Keratinocyte (primary cell): ENCODE data around the gene SNX11. TPM values are rescaled to one million over a fixed set of nuclear protein-coding genes. Genes with fewer than 3 reads are reported as not detected.

Experiments used
- DNase-seq: peaks from one replicate; pipeline ENCODE4 v3.0.0-alpha.2; 2011; ENCODE audit warnings: low read depth, missing footprints, low spot score
- FAIRE-seq: peaks from 2 replicates; lab custom pipeline; 2011; peaks lifted over from hg19 to GRCh38; lab: Jason Lieb, UNC
- H2AFZ ChIP-seq: 2 replicates; pipeline ENCODE4 v1.6.0; 2012; ENCODE audit warnings: low read length, control low read depth, inconsistent platforms; ENCODE audit not compliant: control insufficient read depth
- H3K27ac ChIP-seq: 2 replicates; pipeline ENCODE4 v1.5.1; 2011; ENCODE audit warnings: low read length; ENCODE audit not compliant: control insufficient read depth, insufficient read depth
- H3K27me3 ChIP-seq: 3 replicates; pipeline ENCODE4 v1.6.0; 2011; ENCODE audit warnings: low read length; ENCODE audit not compliant: control insufficient read depth, insufficient read depth; ENCODE audit errors: extremely low read depth
- H3K36me3 ChIP-seq, 2 experiments: 2 replicates in 1 of 2; 3 replicates in 1 of 2; pipeline ENCODE4 v1.5.1; 2011; ENCODE audit warnings: low read length in 2 of 2, mild to moderate bottlenecking in 1 of 2; ENCODE audit not compliant: control insufficient read depth in 2 of 2, insufficient read depth in 2 of 2; ENCODE audit errors: extremely low read depth in 1 of 2
- H3K4me1 ChIP-seq: 3 replicates; pipeline ENCODE4 v1.5.1; 2011; ENCODE audit warnings: low read length; ENCODE audit not compliant: control insufficient read depth, insufficient read depth; ENCODE audit errors: extremely low read depth
- H3K4me2 ChIP-seq: 3 replicates; pipeline ENCODE4 v1.6.0; 2011; ENCODE audit warnings: low read depth, low read length; ENCODE audit not compliant: control insufficient read depth, insufficient read depth; ENCODE audit errors: extremely low read depth
- H3K4me3 ChIP-seq, 3 experiments: fragments of 200-600 bp in 1 of 3; sonication (generic) in 1 of 3; 2 replicates in 2 of 3; 3 replicates in 1 of 3; pipeline ENCODE4 v1.5.1; 2011 to 2016; ENCODE audit warnings: low read length in 3 of 3, mild to moderate bottlenecking in 3 of 3, control low read depth in 2 of 3, inconsistent platforms in 1 of 3, low read depth in 1 of 3, mixed read lengths in 1 of 3, mixed run types in 1 of 3, moderate library complexity in 1 of 3; ENCODE audit not compliant: control insufficient read depth in 2 of 3, insufficient read depth in 2 of 3; ENCODE audit errors: extremely low read depth in 1 of 3
- H3K79me2 ChIP-seq: 2 replicates; pipeline ENCODE4 v1.6.0; 2012; ENCODE audit warnings: low read length; ENCODE audit not compliant: control insufficient read depth, insufficient read depth
- H3K9ac ChIP-seq: 3 replicates; pipeline ENCODE4 v1.6.0; 2011; ENCODE audit warnings: low read length; ENCODE audit not compliant: control insufficient read depth, insufficient read depth; ENCODE audit errors: extremely low read depth
- H3K9me1 ChIP-seq: 3 replicates; pipeline ENCODE4 v1.6.0; 2011; ENCODE audit warnings: low read length; ENCODE audit not compliant: control insufficient read depth, insufficient read depth; ENCODE audit errors: extremely low read depth
- H3K9me3 ChIP-seq: 2 replicates; pipeline ENCODE4 v1.5.1; 2012; ENCODE audit warnings: low read depth, low read length; ENCODE audit not compliant: control insufficient read depth
- H4K20me1 ChIP-seq: 3 replicates; pipeline ENCODE4 v1.6.0; 2011; ENCODE audit warnings: low read length; ENCODE audit not compliant: control insufficient read depth, insufficient read depth; ENCODE audit errors: extremely low read depth
- EZH2 ChIP-seq: IDR thresholded peaks from one replicate; pipeline ENCODE4 v1.6.1; 2012; ENCODE audit warnings: inconsistent platforms, mild to moderate bottlenecking, low read length, moderate library complexity
- dilution Hi-C: fragments of 300-500 bp; cut with MboI; formaldehyde crosslinking; loops from one replicate; pipeline ENCODE4 v1.7.0; 2020; ENCODE audit warnings: low sequenced_read_pairs; ENCODE audit not compliant: extremely low pct_ligation_motif_present
- polyA plus RNA-seq, 5 experiments: library from polyadenylated mRNA; depleted of rRNA in 3 of 5; stranded (reverse) in 3 of 5; stranded (forward) in 1 of 5; unstranded in 1 of 5; fragments of >200 nt; gene quantifications; 1 replicate in 1 of 5; 2 replicates in 3 of 5; 3 replicates in 1 of 5; pipeline versions ENCODE4 v1.2.1 to v1.2.3, GENCODE V29; 2011 to 2012; ENCODE audit warnings: missing spikeins in 2 of 5, low read depth in 1 of 5, low replicate concordance in 1 of 5
- TF ChIP-seq, protein P1 (sequence below), 3 experiments: IDR thresholded peaks in 1 of 3; conservative IDR thresholded peaks in 1 of 3; optimal IDR thresholded peaks in 1 of 3; 2 replicates in 2 of 3; 3 replicates in 1 of 3; pipeline versions ENCODE3 to v1.5.1; 2011; ENCODE audit warnings: low read length in 3 of 3, mild to moderate bottlenecking in 3 of 3, moderate library complexity in 2 of 3, control low read depth in 1 of 3, inconsistent platforms in 1 of 3; ENCODE audit not compliant: insufficient read depth in 2 of 3; ENCODE audit errors: extremely low read depth in 1 of 3

The SNX11 gene
- polyA plus RNA-seq, 1 donor (not counting 4 experiments of a cell fraction or from before 2014, with no cell fraction given) = 21.0 TPM

- Histone ChIP-seq H3K36me3 (no peaks in the 10 kb centered on the region), H3K9ac (no peak overlapping the region), H3K4me3 (no peak overlapping the region), H3K4me1 (no peaks in the 10 kb centered on the region), H3K27ac (no peak overlapping the region), H3K27me3 (peaks cover 59% of the 10 kb centered on the region), H4K20me1 (no peaks in the 10 kb centered on the region), H3K4me2 (no peak overlapping the region), H2AFZ (no peak overlapping the region), H3K9me1 (no peaks in the 10 kb centered on the region), H3K9me3 (no peaks in the 10 kb centered on the region), H3K79me2 (no peaks in the 10 kb centered on the region)
- no peak for DNase-seq
- dilution Hi-C loops = no loop called here
- FAIRE-seq = no peak
- TF ChIP-seq, protein P1, sequence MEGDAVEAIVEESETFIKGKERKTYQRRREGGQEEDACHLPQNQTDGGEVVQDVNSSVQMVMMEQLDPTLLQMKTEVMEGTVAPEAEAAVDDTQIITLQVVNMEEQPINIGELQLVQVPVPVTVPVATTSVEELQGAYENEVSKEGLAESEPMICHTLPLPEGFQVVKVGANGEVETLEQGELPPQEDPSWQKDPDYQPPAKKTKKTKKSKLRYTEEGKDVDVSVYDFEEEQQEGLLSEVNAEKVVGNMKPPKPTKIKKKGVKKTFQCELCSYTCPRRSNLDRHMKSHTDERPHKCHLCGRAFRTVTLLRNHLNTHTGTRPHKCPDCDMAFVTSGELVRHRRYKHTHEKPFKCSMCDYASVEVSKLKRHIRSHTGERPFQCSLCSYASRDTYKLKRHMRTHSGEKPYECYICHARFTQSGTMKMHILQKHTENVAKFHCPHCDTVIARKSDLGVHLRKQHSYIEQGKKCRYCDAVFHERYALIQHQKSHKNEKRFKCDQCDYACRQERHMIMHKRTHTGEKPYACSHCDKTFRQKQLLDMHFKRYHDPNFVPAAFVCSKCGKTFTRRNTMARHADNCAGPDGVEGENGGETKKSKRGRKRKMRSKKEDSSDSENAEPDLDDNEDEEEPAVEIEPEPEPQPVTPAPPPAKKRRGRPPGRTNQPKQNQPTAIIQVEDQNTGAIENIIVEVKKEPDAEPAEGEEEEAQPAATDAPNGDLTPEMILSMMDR (optimal IDR thresholded peaks at IDR 0.05 in 1 of 3, IDR thresholded peaks at IDR 0.05 in 1 of 3, conservative IDR thresholded peaks at IDR 0.05 in 1 of 3; ENCODE audit: extremely low read depth in 1 of 3, insufficient read depth in 2 of 3, low read length in 3 of 3) = no peak
- TF ChIP-seq EZH2 = no peak
Observed at GRCh38 chr17:48152289-48152688, 44.7 kb downstream of the SNX11 start.

- FAIRE-seq = no peak
- no peak for DNase-seq
- H3K9me1 ChIP-seq = no peaks in the 10 kb centered on the region
Observed at GRCh38 chr17:48153691-48154358, 46.3 kb downstream of the SNX11 start.

More at GRCh38 chr17:48153691-48154358, 46.3 kb downstream of the SNX11 start:
- dilution Hi-C loops = no loop called here
- no peak for TF ChIP-seq EZH2
- TF ChIP-seq, protein P1 (optimal IDR thresholded peaks at IDR 0.05 in 1 of 3, IDR thresholded peaks at IDR 0.05 in 1 of 3, conservative IDR thresholded peaks at IDR 0.05 in 1 of 3; ENCODE audit: extremely low read depth in 1 of 3, insufficient read depth in 2 of 3, low read length in 3 of 3) = peak; percentile 20 to 59 (median 32)
- no peak overlapping the region for H3K4me3 ChIP-seq
- H4K20me1 ChIP-seq = no peaks in the 10 kb centered on the region
- H3K27ac ChIP-seq = no peak overlapping the region
- H3K9me3 ChIP-seq = no peaks in the 10 kb centered on the region
- H3K36me3 ChIP-seq = no peaks in the 10 kb centered on the region
- H2AFZ ChIP-seq = no peak overlapping the region
- no peak overlapping the region for H3K9ac ChIP-seq
- H3K27me3 ChIP-seq = peaks cover 48% of the 10 kb centered on the region
- H3K79me2 ChIP-seq = no peaks in the 10 kb centered on the region
- H3K4me2 ChIP-seq = no peak overlapping the region
- H3K4me1 ChIP-seq = no peaks in the 10 kb centered on the region
